HepG2 (cell line): ENCODE results near the gene ATRIP. TPM values are rescaled to one million over a fixed set of nuclear protein-coding genes. Genes with fewer than 3 reads are reported as not detected.

ENCODE experiments used
- AGO1 ChIP-seq: fragments of 200-400 bp; formaldehyde crosslinking; IDR thresholded peaks from 2 replicates; pipeline ENCODE4 v1.6.1; 2017; ENCODE audit warnings: mild to moderate bottlenecking, low read depth, low read length, moderate library complexity; ENCODE audit not compliant: poor library complexity, severe bottlenecking
- CHD2 ChIP-seq: IDR thresholded peaks from 2 replicates; pipeline ENCODE4 v1.6.1; 2011; ENCODE audit warnings: low read depth, low read length, improper control_type of control experiment
- ETV6 ChIP-seq: sonication (generic); formaldehyde crosslinking; conservative IDR thresholded peaks from 2 replicates; pipeline ENCODE4 v1.4.0; 2020; ENCODE audit warnings: missing genetic modification reagents
- FOXA3 ChIP-seq: IDR thresholded peaks from 2 replicates; pipeline ENCODE4 v1.6.1; 2016; ENCODE audit warnings: missing genetic modification reagents, missing compliant biosample characterization
- FOXC1 ChIP-seq: sonication (generic); formaldehyde crosslinking; IDR thresholded peaks from 2 replicates; pipeline ENCODE4 v1.8.0; 2022; ENCODE audit warnings: mild to moderate bottlenecking, missing genetic modification reagents, borderline replicate concordance
- JDP2 ChIP-seq: sonication (generic); formaldehyde crosslinking; IDR thresholded peaks from 2 replicates; pipeline ENCODE4 v1.8.1; 2022; ENCODE audit warnings: missing genetic modification reagents, borderline replicate concordance
- KMT2B ChIP-seq: IDR thresholded peaks from 2 replicates; pipeline ENCODE4 v1.6.1; 2016; ENCODE audit warnings: missing genetic modification reagents, missing compliant biosample characterization
- RNF2 ChIP-seq: fragments of 450-650 bp; conservative IDR thresholded peaks from 2 replicates; pipeline ENCODE4 v1.6.1; 2016; ENCODE audit warnings: low read depth
- ZBTB3 ChIP-seq: sonication (generic); formaldehyde crosslinking; IDR thresholded peaks from 2 replicates; pipeline ENCODE4 v1.4.0; 2020; ENCODE audit warnings: low read depth, mild to moderate bottlenecking, moderate library complexity, missing genetic modification reagents, borderline replicate concordance
- ZNF775 ChIP-seq: sonication (generic); formaldehyde crosslinking; IDR thresholded peaks from 2 replicates; pipeline ENCODE4 v1.4.0; 2020; ENCODE audit warnings: missing genetic modification reagents, mild to moderate bottlenecking, moderate library complexity, borderline replicate concordance
- polyA plus RNA-seq, 8 experiments: library from polyadenylated mRNA; depleted of rRNA in 3 of 8; stranded (reverse) in 7 of 8; unstranded in 1 of 8; fragments of >200 nt; fragmentation: Illumina TruSeq in 4 of 8; extraction: Trizol in 4 of 8; gene quantifications; 2 replicates each; pipeline versions ENCODE4 v1.2.1 to v1.2.3, GENCODE V29; 2011 to 2016; ENCODE audit warnings: low read depth in 4 of 8, missing spikeins in 1 of 8, mixed read lengths in 1 of 8; ENCODE audit not compliant: insufficient read depth in 1 of 8
- total RNA-seq, 5 experiments: library from RNA; depleted of rRNA; stranded (reverse); fragments of >200 nt; fragmentation: Illumina TruSeq; extraction: Trizol; gene quantifications; 2 replicates each; pipeline ENCODE4 v1.2.3, GENCODE V29; 2016; ENCODE audit warnings: low read depth in 1 of 5
- TF ChIP-seq, protein P1 (sequence below): sonication (generic); formaldehyde crosslinking; IDR thresholded peaks from 2 replicates; pipeline ENCODE4 v1.5.1; 2020; ENCODE audit warnings: missing genetic modification reagents, mild to moderate bottlenecking, borderline replicate concordance
- TF ChIP-seq, protein P2 (sequence below): sonication (generic); formaldehyde crosslinking; IDR thresholded peaks from 2 replicates; pipeline ENCODE4 v1.5.1; 2020; ENCODE audit warnings: mild to moderate bottlenecking, missing genetic modification reagents
- TF ChIP-seq, protein P3 (sequence below): sonication (generic); formaldehyde crosslinking; IDR thresholded peaks from 2 replicates; pipeline ENCODE4 v1.4.0; 2020; ENCODE audit warnings: missing genetic modification reagents
- TF ChIP-seq, protein P4 (sequence below): sonication (generic); formaldehyde crosslinking; IDR thresholded peaks from 2 replicates; pipeline ENCODE4 v1.4.0; 2020; ENCODE audit warnings: missing genetic modification reagents, borderline replicate concordance
- TF ChIP-seq, protein P5 (sequence below): sonication (generic); formaldehyde crosslinking; IDR thresholded peaks from 2 replicates; pipeline ENCODE4 v1.4.0; 2020; ENCODE audit warnings: missing genetic modification reagents, borderline replicate concordance

Gene ATRIP
- total and polyA plus RNA-seq, 2 of the 13 experiments (the other 11 are each of a cell fraction or from before 2014, with no cell fraction given) = 5.1 to 12.5 TPM

DNA sequence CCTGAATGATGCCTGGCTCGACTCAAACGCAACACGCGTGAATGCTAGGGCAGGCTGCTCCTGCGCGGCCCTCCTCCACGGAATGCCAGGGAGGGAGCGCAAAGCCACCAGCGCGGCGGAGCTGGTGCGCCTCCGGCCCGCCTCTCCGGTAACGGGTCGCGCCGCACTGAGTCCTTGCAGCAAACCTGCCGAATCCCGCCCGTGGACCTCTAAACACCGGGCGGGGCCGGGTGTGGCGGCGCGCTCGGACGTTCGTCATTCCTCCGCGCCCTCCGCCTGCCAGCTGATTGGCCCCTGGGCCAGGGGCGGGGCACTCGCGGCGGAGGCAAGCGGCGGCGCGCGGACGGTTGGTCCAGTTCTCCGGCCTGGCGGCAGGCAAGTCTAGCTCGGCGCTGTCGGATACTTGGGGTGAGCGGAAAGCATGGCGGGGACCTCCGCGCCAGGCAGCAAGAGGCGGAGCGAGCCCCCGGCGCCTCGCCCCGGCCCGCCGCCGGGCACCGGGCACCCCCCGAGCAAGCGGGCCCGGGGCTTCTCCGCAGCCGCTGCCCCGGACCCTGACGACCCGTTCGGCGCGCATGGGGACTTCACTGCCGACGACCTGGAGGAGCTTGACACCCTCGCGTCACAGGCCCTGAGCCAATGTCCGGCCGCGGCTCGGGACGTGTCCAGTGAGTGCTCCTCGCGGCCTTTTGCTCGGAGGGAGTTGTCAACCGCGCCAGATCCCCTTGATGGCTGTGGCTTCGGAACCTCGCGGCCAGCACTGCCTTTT is at the start of gene ATRIP (continued):
- peak; percentile 90 for TF ChIP-seq RNF2
- TF ChIP-seq, protein P1, sequence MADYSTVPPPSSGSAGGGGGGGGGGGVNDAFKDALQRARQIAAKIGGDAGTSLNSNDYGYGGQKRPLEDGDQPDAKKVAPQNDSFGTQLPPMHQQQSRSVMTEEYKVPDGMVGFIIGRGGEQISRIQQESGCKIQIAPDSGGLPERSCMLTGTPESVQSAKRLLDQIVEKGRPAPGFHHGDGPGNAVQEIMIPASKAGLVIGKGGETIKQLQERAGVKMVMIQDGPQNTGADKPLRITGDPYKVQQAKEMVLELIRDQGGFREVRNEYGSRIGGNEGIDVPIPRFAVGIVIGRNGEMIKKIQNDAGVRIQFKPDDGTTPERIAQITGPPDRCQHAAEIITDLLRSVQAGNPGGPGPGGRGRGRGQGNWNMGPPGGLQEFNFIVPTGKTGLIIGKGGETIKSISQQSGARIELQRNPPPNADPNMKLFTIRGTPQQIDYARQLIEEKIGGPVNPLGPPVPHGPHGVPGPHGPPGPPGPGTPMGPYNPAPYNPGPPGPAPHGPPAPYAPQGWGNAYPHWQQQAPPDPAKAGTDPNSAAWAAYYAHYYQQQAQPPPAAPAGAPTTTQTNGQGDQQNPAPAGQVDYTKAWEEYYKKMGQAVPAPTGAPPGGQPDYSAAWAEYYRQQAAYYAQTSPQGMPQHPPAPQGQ (CRISPR knock-in tag) = no peak
- TF ChIP-seq CHD2 = no peak
- peak; percentile 94 for TF ChIP-seq KMT2B (CRISPR knock-in tag)
- TF ChIP-seq, protein P2, sequence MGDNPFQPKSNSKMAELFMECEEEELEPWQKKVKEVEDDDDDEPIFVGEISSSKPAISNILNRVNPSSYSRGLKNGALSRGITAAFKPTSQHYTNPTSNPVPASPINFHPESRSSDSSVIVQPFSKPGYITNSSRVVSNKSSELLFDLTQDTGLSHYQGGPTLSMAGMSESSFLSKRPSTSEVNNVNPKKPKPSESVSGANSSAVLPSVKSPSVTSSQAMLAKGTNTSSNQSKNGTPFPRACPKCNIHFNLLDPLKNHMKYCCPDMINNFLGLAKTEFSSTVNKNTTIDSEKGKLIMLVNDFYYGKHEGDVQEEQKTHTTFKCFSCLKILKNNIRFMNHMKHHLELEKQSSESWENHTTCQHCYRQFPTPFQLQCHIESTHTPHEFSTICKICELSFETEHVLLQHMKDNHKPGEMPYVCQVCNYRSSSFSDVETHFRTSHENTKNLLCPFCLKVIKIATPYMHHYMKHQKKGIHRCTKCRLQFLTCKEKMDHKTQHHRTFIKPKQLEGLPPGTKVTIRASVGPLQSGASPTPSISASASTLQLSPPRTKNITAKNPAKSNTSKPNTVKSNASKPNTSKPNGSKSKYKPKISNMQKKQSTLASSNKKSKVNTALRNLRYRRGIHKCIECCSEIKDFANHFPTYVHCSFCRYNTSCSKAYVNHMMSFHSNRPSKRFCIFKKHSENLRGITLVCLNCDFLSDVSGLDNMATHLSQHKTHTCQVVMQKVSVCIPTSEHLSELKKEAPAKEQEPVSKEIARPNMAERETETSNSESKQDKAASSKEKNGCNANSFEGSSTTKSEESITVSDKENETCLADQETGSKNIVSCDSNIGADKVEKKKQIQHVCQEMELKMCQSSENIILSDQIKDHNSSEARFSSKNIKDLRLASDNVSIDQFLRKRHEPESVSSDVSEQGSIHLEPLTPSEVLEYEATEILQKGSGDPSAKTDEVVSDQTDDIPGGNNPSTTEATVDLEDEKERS (CRISPR knock-in tag) = 0 out of 2 replicates have a peak, but pooled peaks have one; percentile 17
- TF ChIP-seq, protein P3, sequence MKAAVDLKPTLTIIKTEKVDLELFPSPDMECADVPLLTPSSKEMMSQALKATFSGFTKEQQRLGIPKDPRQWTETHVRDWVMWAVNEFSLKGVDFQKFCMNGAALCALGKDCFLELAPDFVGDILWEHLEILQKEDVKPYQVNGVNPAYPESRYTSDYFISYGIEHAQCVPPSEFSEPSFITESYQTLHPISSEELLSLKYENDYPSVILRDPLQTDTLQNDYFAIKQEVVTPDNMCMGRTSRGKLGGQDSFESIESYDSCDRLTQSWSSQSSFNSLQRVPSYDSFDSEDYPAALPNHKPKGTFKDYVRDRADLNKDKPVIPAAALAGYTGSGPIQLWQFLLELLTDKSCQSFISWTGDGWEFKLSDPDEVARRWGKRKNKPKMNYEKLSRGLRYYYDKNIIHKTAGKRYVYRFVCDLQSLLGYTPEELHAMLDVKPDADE (CRISPR knock-in tag) = no peak
- no peak for TF ChIP-seq FOXA3 (CRISPR knock-in tag)
- TF ChIP-seq AGO1 = no peak
- TF ChIP-seq ZNF775 (CRISPR knock-in tag) = no peak
- no peak for TF ChIP-seq ZBTB3
- no peak; the same call in 1 of the 2 replicates for TF ChIP-seq FOXC1 (CRISPR knock-in tag)
- TF ChIP-seq, protein P4, sequence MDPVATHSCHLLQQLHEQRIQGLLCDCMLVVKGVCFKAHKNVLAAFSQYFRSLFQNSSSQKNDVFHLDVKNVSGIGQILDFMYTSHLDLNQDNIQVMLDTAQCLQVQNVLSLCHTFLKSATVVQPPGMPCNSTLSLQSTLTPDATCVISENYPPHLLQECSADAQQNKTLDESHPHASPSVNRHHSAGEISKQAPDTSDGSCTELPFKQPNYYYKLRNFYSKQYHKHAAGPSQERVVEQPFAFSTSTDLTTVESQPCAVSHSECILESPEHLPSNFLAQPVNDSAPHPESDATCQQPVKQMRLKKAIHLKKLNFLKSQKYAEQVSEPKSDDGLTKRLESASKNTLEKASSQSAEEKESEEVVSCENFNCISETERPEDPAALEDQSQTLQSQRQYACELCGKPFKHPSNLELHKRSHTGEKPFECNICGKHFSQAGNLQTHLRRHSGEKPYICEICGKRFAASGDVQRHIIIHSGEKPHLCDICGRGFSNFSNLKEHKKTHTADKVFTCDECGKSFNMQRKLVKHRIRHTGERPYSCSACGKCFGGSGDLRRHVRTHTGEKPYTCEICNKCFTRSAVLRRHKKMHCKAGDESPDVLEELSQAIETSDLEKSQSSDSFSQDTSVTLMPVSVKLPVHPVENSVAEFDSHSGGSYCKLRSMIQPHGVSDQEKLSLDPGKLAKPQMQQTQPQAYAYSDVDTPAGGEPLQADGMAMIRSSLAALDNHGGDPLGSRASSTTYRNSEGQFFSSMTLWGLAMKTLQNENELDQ (CRISPR knock-in tag) = no peak
- TF ChIP-seq ETV6 = no peak
- TF ChIP-seq, protein P5, sequence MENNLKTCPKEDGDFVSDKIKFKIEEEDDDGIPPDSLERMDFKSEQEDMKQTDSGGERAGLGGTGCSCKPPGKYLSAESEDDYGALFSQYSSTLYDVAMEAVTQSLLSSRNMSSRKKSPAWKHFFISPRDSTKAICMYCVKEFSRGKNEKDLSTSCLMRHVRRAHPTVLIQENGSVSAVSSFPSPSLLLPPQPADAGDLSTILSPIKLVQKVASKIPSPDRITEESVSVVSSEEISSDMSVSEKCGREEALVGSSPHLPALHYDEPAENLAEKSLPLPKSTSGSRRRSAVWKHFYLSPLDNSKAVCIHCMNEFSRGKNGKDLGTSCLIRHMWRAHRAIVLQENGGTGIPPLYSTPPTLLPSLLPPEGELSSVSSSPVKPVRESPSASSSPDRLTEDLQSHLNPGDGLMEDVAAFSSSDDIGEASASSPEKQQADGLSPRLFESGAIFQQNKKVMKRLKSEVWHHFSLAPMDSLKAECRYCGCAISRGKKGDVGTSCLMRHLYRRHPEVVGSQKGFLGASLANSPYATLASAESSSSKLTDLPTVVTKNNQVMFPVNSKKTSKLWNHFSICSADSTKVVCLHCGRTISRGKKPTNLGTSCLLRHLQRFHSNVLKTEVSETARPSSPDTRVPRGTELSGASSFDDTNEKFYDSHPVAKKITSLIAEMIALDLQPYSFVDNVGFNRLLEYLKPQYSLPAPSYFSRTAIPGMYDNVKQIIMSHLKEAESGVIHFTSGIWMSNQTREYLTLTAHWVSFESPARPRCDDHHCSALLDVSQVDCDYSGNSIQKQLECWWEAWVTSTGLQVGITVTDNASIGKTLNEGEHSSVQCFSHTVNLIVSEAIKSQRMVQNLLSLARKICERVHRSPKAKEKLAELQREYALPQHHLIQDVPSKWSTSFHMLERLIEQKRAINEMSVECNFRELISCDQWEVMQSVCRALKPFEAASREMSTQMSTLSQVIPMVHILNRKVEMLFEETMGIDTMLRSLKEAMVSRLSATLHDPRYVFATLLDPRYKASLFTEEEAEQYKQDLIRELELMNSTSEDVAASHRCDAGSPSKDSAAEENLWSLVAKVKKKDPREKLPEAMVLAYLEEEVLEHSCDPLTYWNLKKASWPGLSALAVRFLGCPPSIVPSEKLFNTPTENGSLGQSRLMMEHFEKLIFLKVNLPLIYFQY (CRISPR knock-in tag) = 0 out of 2 replicates have a peak, but pooled peaks have one; percentile 36
- TF ChIP-seq JDP2 (CRISPR knock-in tag) = no peak
